ENCODE measurements around the gene FREM1.

DNA sequence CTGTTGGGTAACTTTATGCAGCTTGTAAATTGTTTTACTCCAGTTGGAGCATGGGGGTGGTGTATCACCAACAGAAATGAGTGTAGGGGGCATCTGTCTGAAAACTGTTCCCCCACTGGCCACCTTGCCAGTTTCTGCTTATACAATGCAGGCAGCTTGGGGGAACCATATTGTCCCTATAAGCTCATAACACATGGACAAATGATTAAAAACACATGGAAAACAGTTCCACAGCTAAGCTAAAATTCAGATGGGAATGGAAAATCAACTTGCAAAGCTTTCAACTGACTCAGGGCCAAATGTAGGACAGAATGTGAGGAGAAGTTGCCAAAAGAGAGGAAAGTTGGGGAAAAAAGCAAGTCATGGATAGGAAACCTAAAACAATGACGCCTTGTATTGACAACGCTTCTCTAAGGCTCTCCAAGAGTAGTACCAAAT, 179.7 kb downstream of the FREM1 start:
- TF ChIP-seq, protein P1, sequence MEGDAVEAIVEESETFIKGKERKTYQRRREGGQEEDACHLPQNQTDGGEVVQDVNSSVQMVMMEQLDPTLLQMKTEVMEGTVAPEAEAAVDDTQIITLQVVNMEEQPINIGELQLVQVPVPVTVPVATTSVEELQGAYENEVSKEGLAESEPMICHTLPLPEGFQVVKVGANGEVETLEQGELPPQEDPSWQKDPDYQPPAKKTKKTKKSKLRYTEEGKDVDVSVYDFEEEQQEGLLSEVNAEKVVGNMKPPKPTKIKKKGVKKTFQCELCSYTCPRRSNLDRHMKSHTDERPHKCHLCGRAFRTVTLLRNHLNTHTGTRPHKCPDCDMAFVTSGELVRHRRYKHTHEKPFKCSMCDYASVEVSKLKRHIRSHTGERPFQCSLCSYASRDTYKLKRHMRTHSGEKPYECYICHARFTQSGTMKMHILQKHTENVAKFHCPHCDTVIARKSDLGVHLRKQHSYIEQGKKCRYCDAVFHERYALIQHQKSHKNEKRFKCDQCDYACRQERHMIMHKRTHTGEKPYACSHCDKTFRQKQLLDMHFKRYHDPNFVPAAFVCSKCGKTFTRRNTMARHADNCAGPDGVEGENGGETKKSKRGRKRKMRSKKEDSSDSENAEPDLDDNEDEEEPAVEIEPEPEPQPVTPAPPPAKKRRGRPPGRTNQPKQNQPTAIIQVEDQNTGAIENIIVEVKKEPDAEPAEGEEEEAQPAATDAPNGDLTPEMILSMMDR (IDR thresholded peaks at IDR 0.05), result no peak
- TF ChIP-seq POLR2AphosphoS5 (IDR thresholded peaks at IDR 0.05; ENCODE audit: insufficient read depth in 1 of 2, low read depth in 1 of 2) (no peak), POLR2A (IDR thresholded peaks at IDR 0.05) (no peak)
